WTC11 (cell line): ENCODE data around the gene TPSAB1. TPM values are rescaled to one million over a fixed set of nuclear protein-coding genes. Genes with fewer than 3 reads are reported as not detected.

Experiments
- ATAC-seq: fragments of 200-7000 bp; cut with Tn5 transposase; 2 replicates; pipeline ENCODE4 v1.10.0; 2021; ENCODE audit warnings: mild to moderate bottlenecking, moderate library complexity
- CTCF ChIA-PET: fragments of 300-600 bp; sonication (Branson Sonifier 250); formaldehyde crosslinking; loops from one replicate; lab custom pipeline; 2021; ENCODE audit warnings: antibody characterized with exemption; lab: Charles Lee
- POLR2A ChIA-PET: fragments of 350-600 bp; sonication (Branson Sonifier 250); formaldehyde crosslinking; loops from one replicate; lab custom pipeline; 2021; ENCODE audit warnings: antibody characterized with exemption; lab: Charles Lee
- DNase-seq: peaks from one replicate; pipeline ENCODE4 v3.0.0; 2021; ENCODE audit warnings: low spot score
- H3K27ac Mint-ChIP-seq: 2 replicates; pipeline ENCODE4 v1.8.0; 2021; ENCODE audit warnings: mixed read lengths
- H3K27me3 Mint-ChIP-seq: 2 replicates; pipeline ENCODE4 v1.8.0; 2021; ENCODE audit warnings: low read depth, mild to moderate bottlenecking, moderate library complexity, mixed read lengths
- H3K36me3 Mint-ChIP-seq: 2 replicates; pipeline ENCODE4 v1.8.0; 2021; ENCODE audit warnings: mixed read lengths
- H3K4me1 Mint-ChIP-seq: 2 replicates; pipeline ENCODE4 v1.8.0; 2022; ENCODE audit warnings: mixed read lengths
- H3K4me3 Mint-ChIP-seq: 2 replicates; pipeline ENCODE4 v1.8.0; 2021; ENCODE audit warnings: mild to moderate bottlenecking, moderate library complexity, mixed read lengths
- H3K9me3 Mint-ChIP-seq: 2 replicates; pipeline ENCODE4 v1.8.0; 2021; ENCODE audit warnings: mixed read lengths
- FOXK1 ChIP-seq: sonication (generic); formaldehyde crosslinking; IDR thresholded peaks from 2 replicates; pipeline ENCODE4 v1.8.0; 2022; ENCODE audit warnings: mild to moderate bottlenecking, moderate library complexity, missing genetic modification reagents
- GRHL2 ChIP-seq: fragments of 250-450 bp; sonication (Bioruptor Pico); IDR thresholded peaks from 2 replicates; pipeline ENCODE4 v1.8.0; 2022; ENCODE audit warnings: mild to moderate bottlenecking, moderate library complexity; ENCODE audit not compliant: insufficient replicate concordance, severe bottlenecking
- JAZF1 ChIP-seq: fragments of 250-450 bp; sonication (Bioruptor Pico); IDR thresholded peaks from 2 replicates; pipeline ENCODE4 v1.9.0; 2021; ENCODE audit warnings: moderate library complexity, mild to moderate bottlenecking, inconsistent platforms
- MXD4 ChIP-seq: fragments of 250-450 bp; sonication (Bioruptor Pico); IDR thresholded peaks from 2 replicates; pipeline ENCODE4 v1.8.0; 2021; ENCODE audit warnings: mild to moderate bottlenecking, moderate library complexity, borderline replicate concordance
- NFYB ChIP-seq: sonication (generic); formaldehyde crosslinking; conservative IDR thresholded peaks from 2 replicates; pipeline ENCODE4 v1.8.0; 2022; ENCODE audit warnings: low read depth, missing genetic modification reagents
- RELA ChIP-seq: sonication (generic); formaldehyde crosslinking; IDR thresholded peaks from 2 replicates; pipeline ENCODE4 v1.8.1; 2022; ENCODE audit warnings: missing genetic modification reagents, mild to moderate bottlenecking, borderline replicate concordance
- SMAD3 ChIP-seq: sonication (generic); formaldehyde crosslinking; IDR thresholded peaks from 2 replicates; pipeline ENCODE4 v1.8.0; 2022; ENCODE audit warnings: missing genetic modification reagents, mild to moderate bottlenecking, borderline replicate concordance
- SP1 ChIP-seq: sonication (generic); formaldehyde crosslinking; conservative IDR thresholded peaks from 2 replicates; pipeline ENCODE4 v1.8.1; 2022; ENCODE audit warnings: missing genetic modification reagents
- TEAD4 ChIP-seq: sonication (generic); formaldehyde crosslinking; IDR thresholded peaks from 2 replicates; pipeline ENCODE4 v1.8.0; 2022; ENCODE audit warnings: mild to moderate bottlenecking, missing genetic modification reagents
- ZNF263 ChIP-seq: sonication (generic); formaldehyde crosslinking; IDR thresholded peaks from 2 replicates; pipeline ENCODE4 v1.8.1; 2022; ENCODE audit warnings: low read depth, mild to moderate bottlenecking, moderate library complexity, missing genetic modification reagents
- ZNF423 ChIP-seq: fragments of 250-450 bp; sonication (Bioruptor Pico); IDR thresholded peaks from 2 replicates; pipeline ENCODE4 v2.1.2; 2022; ENCODE audit warnings: mild to moderate bottlenecking, moderate library complexity
- total RNA-seq: library from RNA; stranded (reverse); gene quantifications from 3 replicates; pipeline ENCODE4 v1.2.3, GENCODE V29; 2021
- TF ChIP-seq, protein P1 (sequence below): sonication (generic); formaldehyde crosslinking; IDR thresholded peaks from 2 replicates; pipeline ENCODE4 v1.8.0; 2022; ENCODE audit warnings: mild to moderate bottlenecking, missing genetic modification reagents
- TF ChIP-seq, protein P2 (sequence below): fragments of 250-450 bp; sonication (Bioruptor Pico); IDR thresholded peaks from 2 replicates; pipeline ENCODE4 v1.9.0; 2021; ENCODE audit warnings: moderate library complexity, mild to moderate bottlenecking, inconsistent platforms, borderline replicate concordance
- TF ChIP-seq, protein P3 (sequence below): sonication (generic); formaldehyde crosslinking; IDR thresholded peaks from 2 replicates; pipeline ENCODE4 v1.8.1; 2022; ENCODE audit warnings: mild to moderate bottlenecking, missing genetic modification reagents, moderate library complexity, borderline replicate concordance
- TF ChIP-seq, protein P4 (sequence below): fragments of 250-450 bp; sonication (Bioruptor Pico); IDR thresholded peaks from 2 replicates; pipeline ENCODE4 v1.9.0; 2021; ENCODE audit warnings: mild to moderate bottlenecking, borderline replicate concordance
- TF ChIP-seq, protein P5 (sequence below): fragments of 250-450 bp; sonication (Bioruptor Pico); IDR thresholded peaks from 2 replicates; pipeline ENCODE4 v2.1.2; 2022; ENCODE audit warnings: mild to moderate bottlenecking, moderate library complexity
- TF ChIP-seq, protein P6 (sequence below): sonication (generic); formaldehyde crosslinking; IDR thresholded peaks from 2 replicates; pipeline ENCODE4 v1.8.0; 2023; ENCODE audit warnings: missing genetic modification reagents

TPSAB1 gene
- total RNA-seq, 1 experiment from 2014 or later = not detected

DNA sequence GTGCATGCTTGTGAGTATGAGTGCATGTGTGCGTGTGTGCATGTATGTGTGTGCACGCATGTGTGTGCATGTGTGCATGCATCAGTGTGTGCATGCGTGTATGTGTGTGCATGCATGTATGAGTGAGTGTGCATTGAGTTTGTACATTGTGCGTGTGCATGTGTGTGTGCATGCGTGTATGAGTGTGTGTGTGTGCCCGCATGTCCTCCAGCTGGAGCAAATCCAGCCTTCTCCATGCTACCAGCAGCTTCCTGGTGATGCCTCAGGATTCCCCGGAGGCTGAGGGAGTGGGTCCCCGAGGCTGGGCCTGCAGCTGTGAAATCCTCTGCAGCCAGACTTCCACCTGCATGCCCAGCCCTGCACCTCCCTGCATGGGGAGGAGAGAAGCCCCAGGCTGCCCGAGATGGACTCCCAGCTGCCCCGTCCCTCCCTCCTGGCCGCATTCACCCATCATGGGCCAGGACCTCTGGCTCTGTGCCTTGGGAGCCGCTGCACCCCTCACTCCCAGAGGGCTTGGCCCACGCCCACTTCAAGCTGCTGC, 24.7 kb downstream of the TPSAB1 start:
- TF ChIP-seq NFYB (CRISPR knock-in tag) (no peak), JAZF1 (no peak), SP1 (CRISPR knock-in tag) (no peak), ZNF263 (CRISPR knock-in tag) (no peak), TEAD4 (CRISPR knock-in tag) (no peak), FOXK1 (CRISPR knock-in tag) (no peak), MXD4 (CRISPR knock-in tag) (no peak), RELA (no peak), ZNF423 (no peak), SMAD3 (no peak), GRHL2 (CRISPR knock-in tag) (no peak)
- TF ChIP-seq, protein P1, sequence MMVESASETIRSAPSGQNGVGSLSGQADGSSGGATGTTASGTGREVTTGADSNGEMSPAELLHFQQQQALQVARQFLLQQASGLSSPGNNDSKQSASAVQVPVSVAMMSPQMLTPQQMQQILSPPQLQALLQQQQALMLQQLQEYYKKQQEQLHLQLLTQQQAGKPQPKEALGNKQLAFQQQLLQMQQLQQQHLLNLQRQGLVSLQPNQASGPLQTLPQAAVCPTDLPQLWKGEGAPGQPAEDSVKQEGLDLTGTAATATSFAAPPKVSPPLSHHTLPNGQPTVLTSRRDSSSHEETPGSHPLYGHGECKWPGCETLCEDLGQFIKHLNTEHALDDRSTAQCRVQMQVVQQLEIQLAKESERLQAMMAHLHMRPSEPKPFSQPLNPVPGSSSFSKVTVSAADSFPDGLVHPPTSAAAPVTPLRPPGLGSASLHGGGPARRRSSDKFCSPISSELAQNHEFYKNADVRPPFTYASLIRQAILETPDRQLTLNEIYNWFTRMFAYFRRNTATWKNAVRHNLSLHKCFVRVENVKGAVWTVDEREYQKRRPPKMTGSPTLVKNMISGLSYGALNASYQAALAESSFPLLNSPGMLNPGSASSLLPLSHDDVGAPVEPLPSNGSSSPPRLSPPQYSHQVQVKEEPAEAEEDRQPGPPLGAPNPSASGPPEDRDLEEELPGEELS = no peak
- TF ChIP-seq, protein P2, sequence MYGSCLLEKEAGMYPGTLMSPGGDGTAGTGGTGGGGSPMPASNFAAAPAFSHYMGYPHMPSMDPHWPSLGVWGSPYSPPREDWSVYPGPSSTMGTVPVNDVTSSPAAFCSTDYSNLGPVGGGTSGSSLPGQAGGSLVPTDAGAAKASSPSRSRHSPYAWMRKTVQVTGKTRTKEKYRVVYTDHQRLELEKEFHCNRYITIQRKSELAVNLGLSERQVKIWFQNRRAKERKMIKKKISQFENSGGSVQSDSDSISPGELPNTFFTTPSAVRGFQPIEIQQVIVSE = no peak
- TF ChIP-seq, protein P3, sequence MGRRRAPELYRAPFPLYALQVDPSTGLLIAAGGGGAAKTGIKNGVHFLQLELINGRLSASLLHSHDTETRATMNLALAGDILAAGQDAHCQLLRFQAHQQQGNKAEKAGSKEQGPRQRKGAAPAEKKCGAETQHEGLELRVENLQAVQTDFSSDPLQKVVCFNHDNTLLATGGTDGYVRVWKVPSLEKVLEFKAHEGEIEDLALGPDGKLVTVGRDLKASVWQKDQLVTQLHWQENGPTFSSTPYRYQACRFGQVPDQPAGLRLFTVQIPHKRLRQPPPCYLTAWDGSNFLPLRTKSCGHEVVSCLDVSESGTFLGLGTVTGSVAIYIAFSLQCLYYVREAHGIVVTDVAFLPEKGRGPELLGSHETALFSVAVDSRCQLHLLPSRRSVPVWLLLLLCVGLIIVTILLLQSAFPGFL (CRISPR knock-in tag) = no peak
- TF ChIP-seq, protein P4, sequence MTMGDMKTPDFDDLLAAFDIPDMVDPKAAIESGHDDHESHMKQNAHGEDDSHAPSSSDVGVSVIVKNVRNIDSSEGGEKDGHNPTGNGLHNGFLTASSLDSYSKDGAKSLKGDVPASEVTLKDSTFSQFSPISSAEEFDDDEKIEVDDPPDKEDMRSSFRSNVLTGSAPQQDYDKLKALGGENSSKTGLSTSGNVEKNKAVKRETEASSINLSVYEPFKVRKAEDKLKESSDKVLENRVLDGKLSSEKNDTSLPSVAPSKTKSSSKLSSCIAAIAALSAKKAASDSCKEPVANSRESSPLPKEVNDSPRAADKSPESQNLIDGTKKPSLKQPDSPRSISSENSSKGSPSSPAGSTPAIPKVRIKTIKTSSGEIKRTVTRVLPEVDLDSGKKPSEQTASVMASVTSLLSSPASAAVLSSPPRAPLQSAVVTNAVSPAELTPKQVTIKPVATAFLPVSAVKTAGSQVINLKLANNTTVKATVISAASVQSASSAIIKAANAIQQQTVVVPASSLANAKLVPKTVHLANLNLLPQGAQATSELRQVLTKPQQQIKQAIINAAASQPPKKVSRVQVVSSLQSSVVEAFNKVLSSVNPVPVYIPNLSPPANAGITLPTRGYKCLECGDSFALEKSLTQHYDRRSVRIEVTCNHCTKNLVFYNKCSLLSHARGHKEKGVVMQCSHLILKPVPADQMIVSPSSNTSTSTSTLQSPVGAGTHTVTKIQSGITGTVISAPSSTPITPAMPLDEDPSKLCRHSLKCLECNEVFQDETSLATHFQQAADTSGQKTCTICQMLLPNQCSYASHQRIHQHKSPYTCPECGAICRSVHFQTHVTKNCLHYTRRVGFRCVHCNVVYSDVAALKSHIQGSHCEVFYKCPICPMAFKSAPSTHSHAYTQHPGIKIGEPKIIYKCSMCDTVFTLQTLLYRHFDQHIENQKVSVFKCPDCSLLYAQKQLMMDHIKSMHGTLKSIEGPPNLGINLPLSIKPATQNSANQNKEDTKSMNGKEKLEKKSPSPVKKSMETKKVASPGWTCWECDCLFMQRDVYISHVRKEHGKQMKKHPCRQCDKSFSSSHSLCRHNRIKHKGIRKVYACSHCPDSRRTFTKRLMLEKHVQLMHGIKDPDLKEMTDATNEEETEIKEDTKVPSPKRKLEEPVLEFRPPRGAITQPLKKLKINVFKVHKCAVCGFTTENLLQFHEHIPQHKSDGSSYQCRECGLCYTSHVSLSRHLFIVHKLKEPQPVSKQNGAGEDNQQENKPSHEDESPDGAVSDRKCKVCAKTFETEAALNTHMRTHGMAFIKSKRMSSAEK = no peak
- TF ChIP-seq, protein P5, sequence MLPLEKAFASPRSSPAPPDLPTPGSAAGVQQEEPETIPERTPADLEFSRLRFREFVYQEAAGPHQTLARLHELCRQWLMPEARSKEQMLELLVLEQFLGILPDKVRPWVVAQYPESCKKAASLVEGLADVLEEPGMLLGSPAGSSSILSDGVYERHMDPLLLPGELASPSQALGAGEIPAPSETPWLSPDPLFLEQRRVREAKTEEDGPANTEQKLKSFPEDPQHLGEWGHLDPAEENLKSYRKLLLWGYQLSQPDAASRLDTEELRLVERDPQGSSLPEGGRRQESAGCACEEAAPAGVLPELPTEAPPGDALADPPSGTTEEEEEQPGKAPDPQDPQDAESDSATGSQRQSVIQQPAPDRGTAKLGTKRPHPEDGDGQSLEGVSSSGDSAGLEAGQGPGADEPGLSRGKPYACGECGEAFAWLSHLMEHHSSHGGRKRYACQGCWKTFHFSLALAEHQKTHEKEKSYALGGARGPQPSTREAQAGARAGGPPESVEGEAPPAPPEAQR (CRISPR knock-in tag) = no peak
- TF ChIP-seq, protein P6, sequence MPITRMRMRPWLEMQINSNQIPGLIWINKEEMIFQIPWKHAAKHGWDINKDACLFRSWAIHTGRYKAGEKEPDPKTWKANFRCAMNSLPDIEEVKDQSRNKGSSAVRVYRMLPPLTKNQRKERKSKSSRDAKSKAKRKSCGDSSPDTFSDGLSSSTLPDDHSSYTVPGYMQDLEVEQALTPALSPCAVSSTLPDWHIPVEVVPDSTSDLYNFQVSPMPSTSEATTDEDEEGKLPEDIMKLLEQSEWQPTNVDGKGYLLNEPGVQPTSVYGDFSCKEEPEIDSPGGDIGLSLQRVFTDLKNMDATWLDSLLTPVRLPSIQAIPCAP = no peak
- TF ChIP-seq, all 79 proteins: peak for 0
- POLR2A ChIA-PET = no interaction called here
- Mint-ChIP-seq H3K9me3 (peaks cover 15% of the 10 kb centered on the region), H3K27me3 (peaks cover 25% of the 10 kb centered on the region), H3K4me1 (peaks cover 3% of the 10 kb centered on the region), H3K4me3 (no peak overlapping the region), H3K36me3 (peaks cover 9% of the 10 kb centered on the region; the same call in 1 of the 2 replicates), H3K27ac (no peak overlapping the region)
- DNase-seq = no peak
- CTCF ChIA-PET = no interaction called here
- no peak for ATAC-seq
